GM23338 (cell line): Measurements from ENCODE around the gene GPATCH8.

ENCODE experiments used
- CREB1 ChIP-seq: fragments of 250-450 bp; sonication (Bioruptor Pico); IDR thresholded peaks from 2 replicates; pipeline ENCODE4 v1.5.0; 2020; ENCODE audit warnings: low read depth, mild to moderate bottlenecking, moderate library complexity
- EZH2 ChIP-seq: fragments of 200-600 bp; sonication (generic); IDR thresholded peaks from one replicate; pipeline ENCODE4 v1.8.0; 2017; ENCODE audit warnings: antibody characterized with exemption, mild to moderate bottlenecking, low read depth; ENCODE audit not compliant: unreplicated experiment
- EZH2phosphoT487 ChIP-seq: fragments of 200-600 bp; sonication (generic); IDR thresholded peaks from one replicate; pipeline ENCODE4 v1.8.1; 2018; ENCODE audit warnings: antibody characterized with exemption; ENCODE audit not compliant: unreplicated experiment
- JUNB ChIP-seq: IDR thresholded peaks from one replicate; pipeline ENCODE4 v1.6.1; 2016; ENCODE audit warnings: antibody characterized with exemption; ENCODE audit not compliant: unreplicated experiment
- NANOG ChIP-seq: IDR thresholded peaks from 2 replicates; pipeline ENCODE4 v1.6.1; 2016; ENCODE audit warnings: antibody characterized with exemption, borderline replicate concordance
- POLR2AphosphoS5 ChIP-seq: IDR thresholded peaks from 2 replicates; pipeline ENCODE4 v1.6.1; 2016; ENCODE audit warnings: antibody characterized with exemption, low read depth
- STAT1 ChIP-seq: IDR thresholded peaks from one replicate; pipeline ENCODE4 v1.6.1; 2016; ENCODE audit warnings: antibody characterized with exemption; ENCODE audit not compliant: unreplicated experiment
- ZNF114 ChIP-seq: fragments of 250-450 bp; sonication (Bioruptor Pico); IDR thresholded peaks from 2 replicates; pipeline ENCODE4 v1.5.0; 2020; ENCODE audit warnings: mild to moderate bottlenecking, moderate library complexity
- ZNF331 ChIP-seq: fragments of 250-450 bp; sonication (Bioruptor Pico); IDR thresholded peaks from 2 replicates; pipeline ENCODE4 v1.5.0; 2020; ENCODE audit warnings: low read depth, mild to moderate bottlenecking, moderate library complexity
- TF ChIP-seq, protein P1 (sequence below), 2 experiments: fragments of 200-600 bp in 1 of 2; sonication (generic) in 1 of 2; conservative IDR thresholded peaks; 2 replicates each; pipeline versions ENCODE4 v1.5.1 to v1.6.1; 2016 to 2017; ENCODE audit warnings: antibody characterized with exemption in 2 of 2, low read depth in 2 of 2, mild to moderate bottlenecking in 2 of 2, moderate library complexity in 1 of 2
- TF ChIP-seq, protein P2 (sequence below): IDR thresholded peaks from one replicate; pipeline ENCODE4 v1.6.1; 2018; ENCODE audit warnings: antibody characterized with exemption; ENCODE audit not compliant: unreplicated experiment
- TF ChIP-seq, protein P3 (sequence below): fragments of 250-450 bp; sonication (Bioruptor Pico); IDR thresholded peaks from 2 replicates; pipeline ENCODE4 v1.5.0; 2020; ENCODE audit warnings: mild to moderate bottlenecking, moderate library complexity
- TF ChIP-seq, protein P4 (sequence below): IDR thresholded peaks from 2 replicates; pipeline ENCODE4 v1.6.1; 2016; ENCODE audit warnings: antibody characterized with exemption

DNA sequence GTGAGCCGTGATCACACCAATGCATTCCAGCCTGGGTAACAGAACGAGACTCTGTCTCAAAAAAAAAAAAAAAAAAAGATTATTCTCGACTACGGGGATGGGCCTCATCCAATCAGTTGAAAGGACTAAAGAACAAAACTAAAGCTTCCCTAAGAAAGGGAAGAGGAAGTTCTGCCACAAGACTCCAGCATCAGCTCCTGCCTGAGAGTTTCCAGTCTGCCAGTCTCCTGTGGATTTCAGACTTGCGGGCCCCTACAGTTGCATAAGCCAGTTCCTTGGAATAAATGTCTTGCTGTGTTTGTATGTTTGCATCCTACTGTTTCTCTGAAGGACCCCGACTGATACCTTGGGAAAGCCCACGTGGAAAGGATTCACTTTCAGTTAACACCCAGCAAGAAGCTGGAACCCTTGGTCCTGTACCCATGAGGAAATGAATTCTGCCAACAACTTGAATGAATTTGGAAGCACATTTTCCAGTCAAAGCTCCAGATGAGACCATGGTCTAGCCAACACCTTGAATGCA lies 27.8 kb upstream of the GPATCH8 start:
- TF ChIP-seq, protein P1, sequence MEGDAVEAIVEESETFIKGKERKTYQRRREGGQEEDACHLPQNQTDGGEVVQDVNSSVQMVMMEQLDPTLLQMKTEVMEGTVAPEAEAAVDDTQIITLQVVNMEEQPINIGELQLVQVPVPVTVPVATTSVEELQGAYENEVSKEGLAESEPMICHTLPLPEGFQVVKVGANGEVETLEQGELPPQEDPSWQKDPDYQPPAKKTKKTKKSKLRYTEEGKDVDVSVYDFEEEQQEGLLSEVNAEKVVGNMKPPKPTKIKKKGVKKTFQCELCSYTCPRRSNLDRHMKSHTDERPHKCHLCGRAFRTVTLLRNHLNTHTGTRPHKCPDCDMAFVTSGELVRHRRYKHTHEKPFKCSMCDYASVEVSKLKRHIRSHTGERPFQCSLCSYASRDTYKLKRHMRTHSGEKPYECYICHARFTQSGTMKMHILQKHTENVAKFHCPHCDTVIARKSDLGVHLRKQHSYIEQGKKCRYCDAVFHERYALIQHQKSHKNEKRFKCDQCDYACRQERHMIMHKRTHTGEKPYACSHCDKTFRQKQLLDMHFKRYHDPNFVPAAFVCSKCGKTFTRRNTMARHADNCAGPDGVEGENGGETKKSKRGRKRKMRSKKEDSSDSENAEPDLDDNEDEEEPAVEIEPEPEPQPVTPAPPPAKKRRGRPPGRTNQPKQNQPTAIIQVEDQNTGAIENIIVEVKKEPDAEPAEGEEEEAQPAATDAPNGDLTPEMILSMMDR (conservative IDR thresholded peaks at IDR 0.05; ENCODE audit: low read depth in 2 of 2) = no peak
- TF ChIP-seq, protein P2, sequence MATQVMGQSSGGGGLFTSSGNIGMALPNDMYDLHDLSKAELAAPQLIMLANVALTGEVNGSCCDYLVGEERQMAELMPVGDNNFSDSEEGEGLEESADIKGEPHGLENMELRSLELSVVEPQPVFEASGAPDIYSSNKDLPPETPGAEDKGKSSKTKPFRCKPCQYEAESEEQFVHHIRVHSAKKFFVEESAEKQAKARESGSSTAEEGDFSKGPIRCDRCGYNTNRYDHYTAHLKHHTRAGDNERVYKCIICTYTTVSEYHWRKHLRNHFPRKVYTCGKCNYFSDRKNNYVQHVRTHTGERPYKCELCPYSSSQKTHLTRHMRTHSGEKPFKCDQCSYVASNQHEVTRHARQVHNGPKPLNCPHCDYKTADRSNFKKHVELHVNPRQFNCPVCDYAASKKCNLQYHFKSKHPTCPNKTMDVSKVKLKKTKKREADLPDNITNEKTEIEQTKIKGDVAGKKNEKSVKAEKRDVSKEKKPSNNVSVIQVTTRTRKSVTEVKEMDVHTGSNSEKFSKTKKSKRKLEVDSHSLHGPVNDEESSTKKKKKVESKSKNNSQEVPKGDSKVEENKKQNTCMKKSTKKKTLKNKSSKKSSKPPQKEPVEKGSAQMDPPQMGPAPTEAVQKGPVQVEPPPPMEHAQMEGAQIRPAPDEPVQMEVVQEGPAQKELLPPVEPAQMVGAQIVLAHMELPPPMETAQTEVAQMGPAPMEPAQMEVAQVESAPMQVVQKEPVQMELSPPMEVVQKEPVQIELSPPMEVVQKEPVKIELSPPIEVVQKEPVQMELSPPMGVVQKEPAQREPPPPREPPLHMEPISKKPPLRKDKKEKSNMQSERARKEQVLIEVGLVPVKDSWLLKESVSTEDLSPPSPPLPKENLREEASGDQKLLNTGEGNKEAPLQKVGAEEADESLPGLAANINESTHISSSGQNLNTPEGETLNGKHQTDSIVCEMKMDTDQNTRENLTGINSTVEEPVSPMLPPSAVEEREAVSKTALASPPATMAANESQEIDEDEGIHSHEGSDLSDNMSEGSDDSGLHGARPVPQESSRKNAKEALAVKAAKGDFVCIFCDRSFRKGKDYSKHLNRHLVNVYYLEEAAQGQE = no peak
- TF ChIP-seq EZH2 (no peak), POLR2AphosphoS5 (no peak), STAT1 (no peak), CREB1 (no peak), EZH2phosphoT487 (no peak), ZNF114 (CRISPR knock-in tag) (no peak), NANOG (no peak), JUNB (no peak), ZNF331 (CRISPR knock-in tag) (no peak)
- TF ChIP-seq, protein P3, sequence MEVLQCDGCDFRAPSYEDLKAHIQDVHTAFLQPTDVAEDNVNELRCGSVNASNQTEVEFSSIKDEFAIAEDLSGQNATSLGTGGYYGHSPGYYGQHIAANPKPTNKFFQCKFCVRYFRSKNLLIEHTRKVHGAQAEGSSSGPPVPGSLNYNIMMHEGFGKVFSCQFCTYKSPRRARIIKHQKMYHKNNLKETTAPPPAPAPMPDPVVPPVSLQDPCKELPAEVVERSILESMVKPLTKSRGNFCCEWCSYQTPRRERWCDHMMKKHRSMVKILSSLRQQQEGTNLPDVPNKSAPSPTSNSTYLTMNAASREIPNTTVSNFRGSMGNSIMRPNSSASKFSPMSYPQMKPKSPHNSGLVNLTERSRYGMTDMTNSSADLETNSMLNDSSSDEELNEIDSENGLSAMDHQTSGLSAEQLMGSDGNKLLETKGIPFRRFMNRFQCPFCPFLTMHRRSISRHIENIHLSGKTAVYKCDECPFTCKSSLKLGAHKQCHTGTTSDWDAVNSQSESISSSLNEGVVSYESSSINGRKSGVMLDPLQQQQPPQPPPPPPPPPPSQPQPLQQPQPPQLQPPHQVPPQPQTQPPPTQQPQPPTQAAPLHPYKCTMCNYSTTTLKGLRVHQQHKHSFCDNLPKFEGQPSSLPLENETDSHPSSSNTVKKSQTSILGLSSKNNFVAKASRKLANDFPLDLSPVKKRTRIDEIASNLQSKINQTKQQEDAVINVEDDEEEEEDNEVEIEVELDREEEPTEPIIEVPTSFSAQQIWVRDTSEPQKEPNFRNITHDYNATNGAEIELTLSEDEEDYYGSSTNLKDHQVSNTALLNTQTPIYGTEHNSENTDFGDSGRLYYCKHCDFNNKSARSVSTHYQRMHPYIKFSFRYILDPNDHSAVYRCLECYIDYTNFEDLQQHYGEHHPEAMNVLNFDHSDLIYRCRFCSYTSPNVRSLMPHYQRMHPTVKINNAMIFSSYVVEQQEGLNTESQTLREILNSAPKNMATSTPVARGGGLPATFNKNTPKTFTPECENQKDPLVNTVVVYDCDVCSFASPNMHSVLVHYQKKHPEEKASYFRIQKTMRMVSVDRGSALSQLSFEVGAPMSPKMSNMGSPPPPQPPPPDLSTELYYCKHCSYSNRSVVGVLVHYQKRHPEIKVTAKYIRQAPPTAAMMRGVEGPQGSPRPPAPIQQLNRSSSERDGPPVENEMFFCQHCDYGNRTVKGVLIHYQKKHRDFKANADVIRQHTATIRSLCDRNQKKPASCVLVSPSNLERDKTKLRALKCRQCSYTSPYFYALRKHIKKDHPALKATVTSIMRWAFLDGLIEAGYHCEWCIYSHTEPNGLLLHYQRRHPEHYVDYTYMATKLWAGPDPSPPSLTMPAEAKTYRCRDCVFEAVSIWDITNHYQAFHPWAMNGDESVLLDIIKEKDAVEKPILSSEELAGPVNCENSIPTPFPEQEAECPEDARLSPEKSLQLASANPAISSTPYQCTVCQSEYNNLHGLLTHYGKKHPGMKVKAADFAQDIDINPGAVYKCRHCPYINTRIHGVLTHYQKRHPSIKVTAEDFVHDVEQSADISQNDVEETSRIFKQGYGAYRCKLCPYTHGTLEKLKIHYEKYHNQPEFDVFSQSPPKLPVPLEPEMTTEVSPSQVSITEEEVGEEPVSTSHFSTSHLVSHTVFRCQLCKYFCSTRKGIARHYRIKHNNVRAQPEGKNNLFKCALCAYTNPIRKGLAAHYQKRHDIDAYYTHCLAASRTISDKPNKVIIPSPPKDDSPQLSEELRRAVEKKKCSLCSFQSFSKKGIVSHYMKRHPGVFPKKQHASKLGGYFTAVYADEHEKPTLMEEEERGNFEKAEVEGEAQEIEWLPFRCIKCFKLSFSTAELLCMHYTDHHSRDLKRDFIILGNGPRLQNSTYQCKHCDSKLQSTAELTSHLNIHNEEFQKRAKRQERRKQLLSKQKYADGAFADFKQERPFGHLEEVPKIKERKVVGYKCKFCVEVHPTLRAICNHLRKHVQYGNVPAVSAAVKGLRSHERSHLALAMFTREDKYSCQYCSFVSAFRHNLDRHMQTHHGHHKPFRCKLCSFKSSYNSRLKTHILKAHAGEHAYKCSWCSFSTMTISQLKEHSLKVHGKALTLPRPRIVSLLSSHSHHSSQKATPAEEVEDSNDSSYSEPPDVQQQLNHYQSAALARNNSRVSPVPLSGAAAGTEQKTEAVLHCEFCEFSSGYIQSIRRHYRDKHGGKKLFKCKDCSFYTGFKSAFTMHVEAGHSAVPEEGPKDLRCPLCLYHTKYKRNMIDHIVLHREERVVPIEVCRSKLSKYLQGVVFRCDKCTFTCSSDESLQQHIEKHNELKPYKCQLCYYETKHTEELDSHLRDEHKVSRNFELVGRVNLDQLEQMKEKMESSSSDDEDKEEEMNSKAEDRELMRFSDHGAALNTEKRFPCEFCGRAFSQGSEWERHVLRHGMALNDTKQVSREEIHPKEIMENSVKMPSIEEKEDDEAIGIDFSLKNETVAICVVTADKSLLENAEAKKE (CRISPR knock-in tag) = no peak
- TF ChIP-seq, protein P4, sequence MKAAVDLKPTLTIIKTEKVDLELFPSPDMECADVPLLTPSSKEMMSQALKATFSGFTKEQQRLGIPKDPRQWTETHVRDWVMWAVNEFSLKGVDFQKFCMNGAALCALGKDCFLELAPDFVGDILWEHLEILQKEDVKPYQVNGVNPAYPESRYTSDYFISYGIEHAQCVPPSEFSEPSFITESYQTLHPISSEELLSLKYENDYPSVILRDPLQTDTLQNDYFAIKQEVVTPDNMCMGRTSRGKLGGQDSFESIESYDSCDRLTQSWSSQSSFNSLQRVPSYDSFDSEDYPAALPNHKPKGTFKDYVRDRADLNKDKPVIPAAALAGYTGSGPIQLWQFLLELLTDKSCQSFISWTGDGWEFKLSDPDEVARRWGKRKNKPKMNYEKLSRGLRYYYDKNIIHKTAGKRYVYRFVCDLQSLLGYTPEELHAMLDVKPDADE = no peak
